ENCODE data around the gene FERMT3.

DNA sequence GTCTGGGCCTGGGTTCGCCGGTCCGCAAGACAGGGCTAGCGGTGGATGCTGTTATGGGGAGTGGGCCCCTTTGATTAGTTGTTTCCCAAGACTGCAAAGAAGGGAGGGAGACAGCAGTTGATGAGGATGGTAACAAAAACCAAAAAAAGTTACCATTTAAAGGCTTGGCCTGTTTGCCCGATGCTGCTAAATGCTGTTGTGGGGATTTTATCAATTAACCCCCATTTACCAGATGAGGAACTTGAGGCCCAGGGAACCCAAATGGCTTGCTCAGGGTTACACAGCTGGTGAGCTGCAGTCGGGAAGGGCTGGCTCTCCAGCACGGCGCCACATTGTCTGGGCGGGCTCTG, 16.1 kb downstream of the FERMT3 start:
- TF ChIP-seq POLR2A (IDR thresholded peaks at IDR 0.05) (no peak), POLR2AphosphoS5 (IDR thresholded peaks at IDR 0.05; ENCODE audit: insufficient read depth in 1 of 2, low read depth in 1 of 2) (no peak)
- TF ChIP-seq, protein P1, sequence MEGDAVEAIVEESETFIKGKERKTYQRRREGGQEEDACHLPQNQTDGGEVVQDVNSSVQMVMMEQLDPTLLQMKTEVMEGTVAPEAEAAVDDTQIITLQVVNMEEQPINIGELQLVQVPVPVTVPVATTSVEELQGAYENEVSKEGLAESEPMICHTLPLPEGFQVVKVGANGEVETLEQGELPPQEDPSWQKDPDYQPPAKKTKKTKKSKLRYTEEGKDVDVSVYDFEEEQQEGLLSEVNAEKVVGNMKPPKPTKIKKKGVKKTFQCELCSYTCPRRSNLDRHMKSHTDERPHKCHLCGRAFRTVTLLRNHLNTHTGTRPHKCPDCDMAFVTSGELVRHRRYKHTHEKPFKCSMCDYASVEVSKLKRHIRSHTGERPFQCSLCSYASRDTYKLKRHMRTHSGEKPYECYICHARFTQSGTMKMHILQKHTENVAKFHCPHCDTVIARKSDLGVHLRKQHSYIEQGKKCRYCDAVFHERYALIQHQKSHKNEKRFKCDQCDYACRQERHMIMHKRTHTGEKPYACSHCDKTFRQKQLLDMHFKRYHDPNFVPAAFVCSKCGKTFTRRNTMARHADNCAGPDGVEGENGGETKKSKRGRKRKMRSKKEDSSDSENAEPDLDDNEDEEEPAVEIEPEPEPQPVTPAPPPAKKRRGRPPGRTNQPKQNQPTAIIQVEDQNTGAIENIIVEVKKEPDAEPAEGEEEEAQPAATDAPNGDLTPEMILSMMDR (IDR thresholded peaks at IDR 0.05) = no peak
